Measurements from ENCODE around the gene STIM2.

Gene STIM2

GRCh38 chr4:27049239-27049829 lies 188.7 kb downstream of the STIM2 start:
- Histone ChIP-seq H3K4me1 (ENCODE audit: control insufficient read depth in 1 of 2, insufficient read depth in 2 of 2, low read length in 2 of 2) (no peaks in the 10 kb centered on the region), H2BK12ac (ENCODE audit: low read length) (no peak overlapping the region), H2BK5ac (ENCODE audit: low read depth, low read length, poor library complexity) (no peak overlapping the region), H2AFZ (ENCODE audit: insufficient read depth, low read length, poor library complexity) (no peak overlapping the region), H3K27ac (ENCODE audit: low read depth, low read length) (no peak overlapping the region), H4K91ac (ENCODE audit: low read depth, low read length) (no peak overlapping the region), H4K8ac (ENCODE audit: low read depth, low read length) (no peak overlapping the region), H3K79me2 (ENCODE audit: control insufficient read depth, insufficient read depth, low read length, poor library complexity) (no peaks in the 10 kb centered on the region), H3K4me2 (ENCODE audit: low read length) (no peak overlapping the region), H2BK120ac (ENCODE audit: insufficient read depth, low read length, poor library complexity) (no peak overlapping the region), H3K27me3 (ENCODE audit: insufficient read depth, low read length) (no peaks in the 10 kb centered on the region), H3K4me3 (ENCODE audit: low read depth, low read length) (no peak overlapping the region), H3K9ac (ENCODE audit: low read length) (no peak overlapping the region), H3K9me3 (ENCODE audit: insufficient read depth, low read depth, low read length) (no peaks in the 10 kb centered on the region), H3K14ac (ENCODE audit: low read length) (no peak overlapping the region), H4K12ac (ENCODE audit: low read depth, low read length) (no peak overlapping the region), H3K36me3 (ENCODE audit: control insufficient read depth in 1 of 2, insufficient read depth in 2 of 2, low read length in 2 of 2) (no peaks in the 10 kb centered on the region), H3K23ac (ENCODE audit: low read length) (no peak overlapping the region), H3K79me1 (ENCODE audit: low read length) (no peaks in the 10 kb centered on the region), H2AK5ac (ENCODE audit: low read length) (no peak overlapping the region), H3K4ac (ENCODE audit: low read depth, low read length) (no peak overlapping the region), H3K18ac (ENCODE audit: low read length) (no peak overlapping the region)
- no CpG with 5 or more reads among the region's 8 CpGs for WGBS (ENCODE audit: extremely low coverage, insufficient coverage, insufficient read length)
- no peak for DNase-seq

- no peaks in the 10 kb centered on the region for H3K9me3 ChIP-seq (ENCODE audit: insufficient read depth, low read depth, low read length)
- no peak overlapping the region for H2BK5ac ChIP-seq (ENCODE audit: low read depth, low read length, poor library complexity)
- H3K36me3 ChIP-seq (ENCODE audit: control insufficient read depth in 1 of 2, insufficient read depth in 2 of 2, low read length in 2 of 2): no peaks in the 10 kb centered on the region
- H2AK5ac ChIP-seq (ENCODE audit: low read length): no peak overlapping the region
- no peak overlapping the region for H3K18ac ChIP-seq (ENCODE audit: low read length)
- H3K9ac ChIP-seq (ENCODE audit: low read length): no peak overlapping the region
- H3K14ac ChIP-seq (ENCODE audit: low read length): no peak overlapping the region
- H3K23ac ChIP-seq (ENCODE audit: low read length): no peak overlapping the region
- H4K91ac ChIP-seq (ENCODE audit: low read depth, low read length): no peak overlapping the region
- H3K27me3 ChIP-seq (ENCODE audit: insufficient read depth, low read length): no peaks in the 10 kb centered on the region
- H4K12ac ChIP-seq (ENCODE audit: low read depth, low read length): no peak overlapping the region
- no peak overlapping the region for H2BK120ac ChIP-seq (ENCODE audit: insufficient read depth, low read length, poor library complexity)
- H3K4me3 ChIP-seq (ENCODE audit: low read depth, low read length): no peak overlapping the region
- H2BK12ac ChIP-seq (ENCODE audit: low read length): no peak overlapping the region
- no peak overlapping the region for H4K8ac ChIP-seq (ENCODE audit: low read depth, low read length)
- no peaks in the 10 kb centered on the region for H3K4me1 ChIP-seq (ENCODE audit: control insufficient read depth in 1 of 2, insufficient read depth in 2 of 2, low read length in 2 of 2)
- H3K4me2 ChIP-seq (ENCODE audit: low read length): no peak overlapping the region
- no peak overlapping the region for H2AFZ ChIP-seq (ENCODE audit: insufficient read depth, low read length, poor library complexity)
- no peak overlapping the region for H3K4ac ChIP-seq (ENCODE audit: low read depth, low read length)
- H3K79me2 ChIP-seq (ENCODE audit: control insufficient read depth, insufficient read depth, low read length, poor library complexity): no peaks in the 10 kb centered on the region
- no peak for DNase-seq
- H3K27ac ChIP-seq (ENCODE audit: low read depth, low read length): no peak overlapping the region
- H3K79me1 ChIP-seq (ENCODE audit: low read length): no peaks in the 10 kb centered on the region
- no CpG with 5 or more reads among the region's 3 CpGs for WGBS (ENCODE audit: extremely low coverage, insufficient coverage, insufficient read length)
Measured at GRCh38 chr4:27050731-27051130, 190.1 kb downstream of the STIM2 start.

- no peak for DNase-seq
- H3K14ac ChIP-seq (ENCODE audit: low read length): no peak overlapping the region
- no CpG with 5 or more reads among the region's 3 CpGs for WGBS (ENCODE audit: extremely low coverage, insufficient coverage, insufficient read length)
Measured at GRCh38 chr4:27055221-27055760, 194.7 kb downstream of the STIM2 start.

GRCh38 chr4:27056281-27056680 lies 195.6 kb downstream of the STIM2 start:
- no peak overlapping the region for H3K23ac ChIP-seq (ENCODE audit: low read length)
- no CpG with 5 or more reads among the region's 16 CpGs for WGBS (ENCODE audit: extremely low coverage, insufficient coverage, insufficient read length)

More at GRCh38 chr4:27055221-27055760, 194.7 kb downstream of the STIM2 start:
- H3K79me2 ChIP-seq (ENCODE audit: control insufficient read depth, insufficient read depth, low read length, poor library complexity): no peaks in the 10 kb centered on the region
- no peak overlapping the region for H4K91ac ChIP-seq (ENCODE audit: low read depth, low read length)
- H3K4ac ChIP-seq (ENCODE audit: low read depth, low read length): no peak overlapping the region
- no peak overlapping the region for H2AFZ ChIP-seq (ENCODE audit: insufficient read depth, low read length, poor library complexity)
- H2AK5ac ChIP-seq (ENCODE audit: low read length): no peak overlapping the region
- H4K8ac ChIP-seq (ENCODE audit: low read depth, low read length): no peak overlapping the region
- H3K79me1 ChIP-seq (ENCODE audit: low read length): no peaks in the 10 kb centered on the region
- no peak overlapping the region for H4K12ac ChIP-seq (ENCODE audit: low read depth, low read length)
- no peak overlapping the region for H2BK5ac ChIP-seq (ENCODE audit: low read depth, low read length, poor library complexity)
- H3K4me2 ChIP-seq (ENCODE audit: low read length): no peak overlapping the region
- no peak overlapping the region for H3K9ac ChIP-seq (ENCODE audit: low read length)
- no peaks in the 10 kb centered on the region for H3K4me1 ChIP-seq (ENCODE audit: control insufficient read depth in 1 of 2, insufficient read depth in 2 of 2, low read length in 2 of 2)
- no peaks in the 10 kb centered on the region for H3K36me3 ChIP-seq (ENCODE audit: control insufficient read depth in 1 of 2, insufficient read depth in 2 of 2, low read length in 2 of 2)
- H3K4me3 ChIP-seq (ENCODE audit: low read depth, low read length): no peak overlapping the region
- no peak overlapping the region for H3K18ac ChIP-seq (ENCODE audit: low read length)
- H3K9me3 ChIP-seq (ENCODE audit: insufficient read depth, low read depth, low read length): no peaks in the 10 kb centered on the region
- H3K27ac ChIP-seq (ENCODE audit: low read depth, low read length): no peak overlapping the region
- no peak overlapping the region for H3K23ac ChIP-seq (ENCODE audit: low read length)
- no peak overlapping the region for H2BK120ac ChIP-seq (ENCODE audit: insufficient read depth, low read length, poor library complexity)
- no peak overlapping the region for H2BK12ac ChIP-seq (ENCODE audit: low read length)
- no peaks in the 10 kb centered on the region for H3K27me3 ChIP-seq (ENCODE audit: insufficient read depth, low read length)

More at GRCh38 chr4:27056281-27056680, 195.6 kb downstream of the STIM2 start:
- H2AFZ ChIP-seq (ENCODE audit: insufficient read depth, low read length, poor library complexity): no peak overlapping the region
- no peak overlapping the region for H2AK5ac ChIP-seq (ENCODE audit: low read length)
- no peaks in the 10 kb centered on the region for H3K36me3 ChIP-seq (ENCODE audit: control insufficient read depth in 1 of 2, insufficient read depth in 2 of 2, low read length in 2 of 2)
- H3K27me3 ChIP-seq (ENCODE audit: insufficient read depth, low read length): no peaks in the 10 kb centered on the region
- no peak for DNase-seq
- H3K79me1 ChIP-seq (ENCODE audit: low read length): no peaks in the 10 kb centered on the region
- no peaks in the 10 kb centered on the region for H3K79me2 ChIP-seq (ENCODE audit: control insufficient read depth, insufficient read depth, low read length, poor library complexity)
- H3K18ac ChIP-seq (ENCODE audit: low read length): no peak overlapping the region
- no peak overlapping the region for H4K12ac ChIP-seq (ENCODE audit: low read depth, low read length)
- H2BK5ac ChIP-seq (ENCODE audit: low read depth, low read length, poor library complexity): no peak overlapping the region
- H3K4ac ChIP-seq (ENCODE audit: low read depth, low read length): no peak overlapping the region
- no peak overlapping the region for H4K8ac ChIP-seq (ENCODE audit: low read depth, low read length)
- H3K14ac ChIP-seq (ENCODE audit: low read length): no peak overlapping the region
- no peak overlapping the region for H2BK12ac ChIP-seq (ENCODE audit: low read length)
- no peak overlapping the region for H4K91ac ChIP-seq (ENCODE audit: low read depth, low read length)
- no peak overlapping the region for H3K4me3 ChIP-seq (ENCODE audit: low read depth, low read length)
- H3K4me2 ChIP-seq (ENCODE audit: low read length): no peak overlapping the region
- no peak overlapping the region for H3K27ac ChIP-seq (ENCODE audit: low read depth, low read length)
- H3K9ac ChIP-seq (ENCODE audit: low read length): no peak overlapping the region
- no peak overlapping the region for H2BK120ac ChIP-seq (ENCODE audit: insufficient read depth, low read length, poor library complexity)
- no peaks in the 10 kb centered on the region for H3K9me3 ChIP-seq (ENCODE audit: insufficient read depth, low read depth, low read length)
- no peaks in the 10 kb centered on the region for H3K4me1 ChIP-seq (ENCODE audit: control insufficient read depth in 1 of 2, insufficient read depth in 2 of 2, low read length in 2 of 2)
